GM19240 (cell line): ENCODE results near the gene METTL2B.
A peak's percentile ranks its signal among the peaks of the same experiment; 100 is the strongest.
"Not testable (repeated sequence)": the region's sequence is repeated elsewhere in the genome, so short reads cannot be mapped to it uniquely, and the experiment has no call there.

Experiments used
- DNase-seq: peaks from one replicate; pipeline ENCODE4 v3.0.0; 2011; ENCODE audit warnings: low spot score; ENCODE audit not compliant: insufficient read length

The METTL2B gene

GRCh38 chr7:128523932-128524524 lies 47.5 kb downstream of the METTL2B start:
- not testable (repeated sequence) for DNase-seq

GRCh38 chr7:128525584-128525983 lies 49.0 kb downstream of the METTL2B start:
- DNase-seq = not testable (repeated sequence)

GRCh38 chr7:128526062-128526466 lies 49.5 kb downstream of the METTL2B start:
- not testable (repeated sequence) for DNase-seq

- not testable (repeated sequence) for DNase-seq
These were observed 52.6 kb downstream of the METTL2B start for GRCh38 chr7:128529191-128529590.

- DNase-seq = peak; percentile 9
These were observed 53.7 kb downstream of the METTL2B start for GRCh38 chr7:128530121-128530854.

GRCh38 chr7:128530855-128531104 lies 54.2 kb downstream of the METTL2B start:
- DNase-seq = no peak

- peak; percentile 70 for DNase-seq
These were observed 54.8 kb downstream of the METTL2B start for GRCh38 chr7:128531105-128531954.

- DNase-seq = not testable (repeated sequence)
These were observed 55.5 kb downstream of the METTL2B start for GRCh38 chr7:128531955-128532478.

GRCh38 chr7:128532956-128533355 lies 56.4 kb downstream of the METTL2B start:
- not testable (repeated sequence) for DNase-seq

- not testable (repeated sequence) for DNase-seq
These were observed 60.9 kb downstream of the METTL2B start for GRCh38 chr7:128537410-128537809.

- DNase-seq = not testable (repeated sequence)
These were observed 66.0 kb downstream of the METTL2B start for GRCh38 chr7:128542530-128542929.

- DNase-seq = not testable (repeated sequence)
These were observed 66.8 kb downstream of the METTL2B start for GRCh38 chr7:128543300-128543699.

GRCh38 chr7:128546319-128546851 lies 69.8 kb downstream of the METTL2B start:
- not testable (repeated sequence) for DNase-seq

GRCh38 chr7:128550920-128551319 lies 74.4 kb downstream of the METTL2B start:
- no peak for DNase-seq

GRCh38 chr7:128554394-128554793 lies 77.8 kb downstream of the METTL2B start:
- not testable (repeated sequence) for DNase-seq
